GM12878 (cell line): ENCODE data around the gene KDSR. TPM values are rescaled to one million over a fixed set of nuclear protein-coding genes. Genes with fewer than 3 reads are reported as not detected.
A peak's percentile ranks its signal among the peaks of the same experiment; 100 is the strongest.

Experiments used
- ATAC-seq: fragments of 200-7000 bp; cut with Tn5 transposase; 3 replicates; pipeline ENCODE4 v1.9.1; 2020; ENCODE audit warnings: mild to moderate bottlenecking, moderate library complexity
- BruUV-seq: library from RNA; stranded (reverse); fragments of 400-500 nt; replicated peaks from 2 replicates; lab custom pipeline; 2021; lab: Mats Ljungman, UMichigan
- CTCF ChIA-PET: fragments of 300-600 bp; sonication (Branson Sonifier 250); formaldehyde crosslinking; extraction: SDS; loops from one replicate; lab custom pipeline; 2021; ENCODE audit warnings: inconsistent platforms; lab: Yijun Ruan, JAX
- POLR2A ChIA-PET: fragments of 350-600 bp; formaldehyde crosslinking; extraction: SDS; loops from one replicate; lab custom pipeline; 2021; ENCODE audit warnings: inconsistent platforms; lab: Charles Lee
- RAD21 ChIA-PET: fragments of 300-600 bp; sonication (Branson Sonifier 250); formaldehyde crosslinking; loops from one replicate; lab custom pipeline; 2023; ENCODE audit warnings: antibody characterized with exemption; ENCODE audit not compliant: unreplicated experiment; lab: Charles Lee
- SMC1A ChIA-PET: fragments of 300-600 bp; sonication (Branson Sonifier 250); formaldehyde crosslinking; loops from one replicate; lab custom pipeline; 2023; ENCODE audit not compliant: unreplicated experiment, uncharacterized antibody; lab: Charles Lee
- DNase-seq: peaks from one replicate; pipeline ENCODE4 v3.0.0-alpha.2; 2011; ENCODE audit warnings: low read depth, low spot score
- FAIRE-seq: peaks from 3 replicates; lab custom pipeline; 2011; peaks lifted over from hg19 to GRCh38; lab: Jason Lieb, UNC
- H2AFZ ChIP-seq: 2 replicates; pipeline ENCODE4 v1.6.0; 2011; ENCODE audit warnings: low read depth, low read length, control low read depth; ENCODE audit not compliant: control insufficient read depth
- H3K27ac ChIP-seq: 2 replicates; pipeline ENCODE4 v1.5.1; 2011; ENCODE audit warnings: control low read depth; ENCODE audit not compliant: control insufficient read depth, insufficient read depth
- H3K27me3 ChIP-seq, 2 experiments: replicated peaks in 1 of 2; 2 replicates each; pipeline versions ENCODE4 v1.6.0 to v1.6.1; 2011; ENCODE audit warnings: low read length in 1 of 2; ENCODE audit not compliant: control insufficient read depth in 2 of 2, insufficient read depth in 2 of 2
- H3K36me3 ChIP-seq, 2 experiments: 2 replicates each; pipeline ENCODE4 v1.5.1; 2011; ENCODE audit warnings: low read length in 1 of 2; ENCODE audit not compliant: control insufficient read depth in 2 of 2, insufficient read depth in 2 of 2
- H3K4me1 ChIP-seq: 2 replicates; pipeline ENCODE4 v1.6.1; 2011; ENCODE audit warnings: mild to moderate bottlenecking, low read length, moderate library complexity, mixed read lengths; ENCODE audit not compliant: control insufficient read depth, insufficient read depth
- H3K4me2 ChIP-seq: 2 replicates; pipeline ENCODE4 v1.6.0; 2011; ENCODE audit warnings: control low read depth; ENCODE audit not compliant: control insufficient read depth, insufficient read depth
- H3K4me3 ChIP-seq: fragments of 200-600 bp; sonication (generic); 2 replicates; pipeline ENCODE4 v1.5.1; 2016
- H3K79me2 ChIP-seq: 2 replicates; pipeline ENCODE4 v1.6.0; 2011; ENCODE audit warnings: low read length; ENCODE audit not compliant: control insufficient read depth, insufficient read depth
- H3K9ac ChIP-seq: 2 replicates; pipeline ENCODE4 v1.8.0; 2011; ENCODE audit warnings: low read length, control low read depth, mixed read lengths; ENCODE audit not compliant: control insufficient read depth, insufficient read depth
- H3K9me3 ChIP-seq: replicated peaks from 3 replicates; pipeline ENCODE4 v1.5.1; 2011; ENCODE audit warnings: mild to moderate bottlenecking, low read length; ENCODE audit not compliant: control insufficient read depth, insufficient read depth
- H4K20me1 ChIP-seq: 2 replicates; pipeline ENCODE4 v1.6.0; 2011; ENCODE audit not compliant: control insufficient read depth, insufficient read depth
- CBFB ChIP-seq: IDR thresholded peaks from 2 replicates; pipeline ENCODE4 v1.6.1; 2016; ENCODE audit warnings: antibody characterized with exemption, low read depth
- CREM ChIP-seq: IDR thresholded peaks from 2 replicates; pipeline ENCODE4 v1.6.1; 2014; ENCODE audit warnings: antibody characterized with exemption, low read depth
- HDAC2 ChIP-seq: fragments of 200-600 bp; sonication (generic); IDR thresholded peaks from 2 replicates; pipeline ENCODE4 v1.6.1; 2017
- IKZF1 ChIP-seq: fragments of 450-650 bp; conservative IDR thresholded peaks from 2 replicates; pipeline ENCODE4 v1.6.1; 2017; ENCODE audit warnings: antibody characterized with exemption, mild to moderate bottlenecking
- MEF2B ChIP-seq: fragments of 450-650 bp; IDR thresholded peaks from 2 replicates; pipeline ENCODE4 v1.6.1; 2018; ENCODE audit warnings: mild to moderate bottlenecking, moderate library complexity; ENCODE audit not compliant: partially characterized antibody, poor library complexity, severe bottlenecking
- MYB ChIP-seq: fragments of 150-350 bp; IDR thresholded peaks from 2 replicates; pipeline ENCODE4 v1.6.1; 2014; ENCODE audit warnings: mild to moderate bottlenecking, low read depth, low read length, borderline replicate concordance
- POLR2AphosphoS2 ChIP-seq: IDR thresholded peaks from 2 replicates; pipeline ENCODE4 v1.6.1; 2011; ENCODE audit warnings: low read depth, mild to moderate bottlenecking, low read length, improper control_type of control experiment, moderate library complexity
- RELA ChIP-seq: fragments of 450-650 bp; IDR thresholded peaks from 2 replicates; pipeline ENCODE4 v1.8.0; 2014; ENCODE audit warnings: borderline replicate concordance; ENCODE audit not compliant: partially characterized antibody
- SMC3 ChIP-seq: IDR thresholded peaks from 2 replicates; pipeline ENCODE4 v1.6.1; 2011; ENCODE audit warnings: low read length, improper control_type of control experiment, borderline replicate concordance
- TAF1 ChIP-seq: IDR thresholded peaks from 2 replicates; pipeline ENCODE4 v1.6.1; 2011; ENCODE audit warnings: mild to moderate bottlenecking, low read depth, low read length, borderline replicate concordance
- YY1 ChIP-seq: IDR thresholded peaks from 2 replicates; pipeline ENCODE4 v1.6.1; 2011; ENCODE audit warnings: low read depth, mild to moderate bottlenecking, low read length
- WGBS: methylation state at CpG from one replicate; pipeline ENCODE4 v1.1.6; 2016; ENCODE audit warnings: low lambda C conversion rate; ENCODE audit not compliant: insufficient replicate concordance, insufficient coverage; ENCODE audit errors: missing lambda C conversion rate; 5-methylcytosine and 5-hydroxymethylcytosine counted together
- in situ Hi-C: fragments of 300-500 bp; cut with MboI; formaldehyde crosslinking; loops from 9 replicates; pipeline ENCODE4 v1.14.3; 2018; ENCODE audit warnings: mixed read lengths
- intact Hi-C: fragments of 100-400 bp; cut with micrococcal nuclease; formaldehyde crosslinking; loops from one replicate; pipeline ENCODE4 v1.14.2; 2022; ENCODE audit not compliant: unreplicated experiment
- polyA plus RNA-seq, 11 experiments: library from polyadenylated mRNA; depleted of rRNA in 4 of 11; unstranded in 6 of 11; stranded (reverse) in 5 of 11; fragments of >200 nt; fragmentation: Nextera tagmentation in 4 of 11; fragmentation: Illumina TruSeq in 1 of 11; extraction: Ambion mirVana in 4 of 11; extraction: Trizol in 1 of 11; gene quantifications; 1 replicate in 1 of 11; 2 replicates in 10 of 11; pipeline versions ENCODE4 v1.2.1 to v1.2.3, GENCODE V29; 2011 to 2016; ENCODE audit warnings: inconsistent platforms in 2 of 11, missing spikeins in 2 of 11, low read depth in 1 of 11
- total RNA-seq, 4 experiments: library from RNA; depleted of rRNA in 3 of 4; stranded (reverse); fragments of >200 nt in 3 of 4; fragmentation: Illumina TruSeq in 1 of 4; extraction: Trizol in 1 of 4; gene quantifications; 2 replicates each; pipeline versions ENCODE4 v1.2.1 to v1.2.3, GENCODE V29; 2013 to 2021
- TF ChIP-seq, protein P1 (sequence below): IDR thresholded peaks from 2 replicates; pipeline ENCODE4 v1.6.1; 2011; ENCODE audit warnings: borderline replicate concordance, low read depth, mild to moderate bottlenecking, moderate library complexity, low read length; ENCODE audit not compliant: insufficient read depth, poor library complexity, severe bottlenecking
- TF ChIP-seq, protein P2 (sequence below): fragments of 450-650 bp; IDR thresholded peaks from 2 replicates; pipeline ENCODE4 v1.6.1; 2018; ENCODE audit warnings: borderline replicate concordance, mild to moderate bottlenecking; ENCODE audit not compliant: partially characterized antibody
- TF ChIP-seq, protein P3 (sequence below): IDR thresholded peaks from 2 replicates; pipeline ENCODE4 v1.6.1; 2011; ENCODE audit warnings: low read depth, mild to moderate bottlenecking, low read length, moderate library complexity, borderline replicate concordance; ENCODE audit errors: extremely low read depth

KDSR gene
- total and polyA plus RNA-seq, 10 of the 15 experiments (the other 5 are each of a cell fraction or from before 2014, with no cell fraction given), result 5.2 to 25.9 (median 14.3) TPM

DNA sequence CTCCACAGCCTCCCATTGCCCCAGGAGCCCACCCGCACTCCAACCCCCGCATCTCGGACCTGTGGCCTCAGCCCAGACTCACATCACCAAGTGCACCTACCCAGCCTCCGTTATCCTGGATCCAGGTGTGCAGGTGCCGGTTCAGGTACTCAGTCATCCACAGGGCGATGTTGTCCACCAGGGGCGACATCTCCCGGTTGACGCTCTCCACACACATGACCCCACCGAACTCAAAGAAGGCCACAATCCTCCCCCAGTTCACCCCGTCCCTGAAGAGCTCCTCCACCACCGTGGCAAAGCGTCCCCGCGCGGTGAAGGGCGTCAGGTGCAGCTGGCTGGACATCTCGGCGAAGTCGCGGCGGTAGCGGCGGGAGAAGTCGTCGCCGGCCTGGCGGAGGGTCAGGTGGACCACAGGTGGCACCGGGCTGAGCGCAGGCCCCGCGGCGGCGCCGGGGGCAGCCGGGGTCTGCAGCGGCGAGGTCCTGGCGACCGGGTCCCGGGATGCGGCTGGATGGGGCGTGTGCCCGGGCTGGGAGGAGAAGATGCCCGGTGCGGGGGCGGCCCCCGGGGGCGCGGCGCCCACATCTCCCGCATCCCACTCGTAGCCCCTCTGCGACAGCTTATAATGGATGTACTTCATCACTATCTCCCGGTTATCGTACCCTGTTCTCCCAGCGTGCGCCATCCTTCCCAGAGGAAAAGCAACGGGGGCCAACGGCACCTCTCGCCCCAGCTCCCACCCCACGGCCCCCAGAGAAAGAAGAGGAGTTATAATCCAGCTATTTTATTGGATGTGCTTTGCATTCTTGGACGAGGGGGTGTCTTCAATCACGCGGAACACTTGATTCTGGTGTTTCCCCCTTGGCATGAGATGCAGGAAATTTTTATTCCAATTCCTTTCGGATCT lies 48.8 kb downstream of the KDSR start:
- BruUV-seq, result no TSS peak
- in situ Hi-C loops, result loop anchor here (5.0 kb wide), 1 partner anchor 176 kb away; no protein-coding TSS in a partner anchor
- CTCF ChIA-PET, result interaction anchor here (0.6 to 3.8 kb wide), 41 partner anchors 9 to 301 kb away, joined by 3 to 95 read pairs (median 6); no protein-coding TSS in a partner anchor
- peak overlapping the region; percentile 88 for H3K4me2 ChIP-seq
- POLR2A ChIA-PET, result interaction anchor here (0.8 to 3.9 kb wide), 14 partner anchors 11 to 211 kb away, joined by 3 to 67 read pairs (median 5); no protein-coding TSS in a partner anchor
- peak overlapping the region; percentile 98 for H3K4me3 ChIP-seq
- no peaks in the 10 kb centered on the region for H3K9me3 ChIP-seq
- no peaks in the 10 kb centered on the region for H3K27me3 ChIP-seq
- H3K79me2 ChIP-seq, result peaks cover 77% of the 10 kb centered on the region
- peak overlapping the region; percentile 90 for H3K27ac ChIP-seq
- H3K36me3 ChIP-seq, result no peaks in the 10 kb centered on the region
- RAD21 ChIA-PET, result interaction anchor here (0.5 to 3.9 kb wide), 30 partner anchors 11 to 301 kb away, joined by 3 to 115 read pairs (median 6); no protein-coding TSS in a partner anchor
- no peaks in the 10 kb centered on the region for H4K20me1 ChIP-seq
- peaks cover 24% of the 10 kb centered on the region for H3K4me1 ChIP-seq
- H2AFZ ChIP-seq, result no peak overlapping the region
- 0% methylated on average over 57 of the region's 66 CpGs for WGBS
- intact Hi-C loops, result loop anchor here (1.0 to 2.0 kb wide), 3 partner anchors 63 to 163 kb away; no protein-coding TSS in a partner anchor
- peak overlapping the region; percentile 97 for H3K9ac ChIP-seq
- ATAC-seq, result peak; percentile 65
- no peak for FAIRE-seq
- SMC1A ChIA-PET, result interaction anchor here (0.6 to 3.9 kb wide), 41 partner anchors 11 to 301 kb away, joined by 3 to 55 read pairs (median 6); no protein-coding TSS in a partner anchor
- DNase-seq, result no peak
- peak; percentile 80 for TF ChIP-seq YY1
- peak; percentile 79 for TF ChIP-seq IKZF1
- TF ChIP-seq SMC3, result peak; percentile 85
- TF ChIP-seq CREM, result peak; percentile 53
- no peak for TF ChIP-seq HDAC2
- TF ChIP-seq MEF2B, result peak; percentile 28
- TF ChIP-seq, protein P1, sequence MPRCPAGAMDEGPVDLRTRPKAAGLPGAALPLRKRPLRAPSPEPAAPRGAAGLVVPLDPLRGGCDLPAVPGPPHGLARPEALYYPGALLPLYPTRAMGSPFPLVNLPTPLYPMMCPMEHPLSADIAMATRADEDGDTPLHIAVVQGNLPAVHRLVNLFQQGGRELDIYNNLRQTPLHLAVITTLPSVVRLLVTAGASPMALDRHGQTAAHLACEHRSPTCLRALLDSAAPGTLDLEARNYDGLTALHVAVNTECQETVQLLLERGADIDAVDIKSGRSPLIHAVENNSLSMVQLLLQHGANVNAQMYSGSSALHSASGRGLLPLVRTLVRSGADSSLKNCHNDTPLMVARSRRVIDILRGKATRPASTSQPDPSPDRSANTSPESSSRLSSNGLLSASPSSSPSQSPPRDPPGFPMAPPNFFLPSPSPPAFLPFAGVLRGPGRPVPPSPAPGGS, result no peak
- TF ChIP-seq, protein P2, sequence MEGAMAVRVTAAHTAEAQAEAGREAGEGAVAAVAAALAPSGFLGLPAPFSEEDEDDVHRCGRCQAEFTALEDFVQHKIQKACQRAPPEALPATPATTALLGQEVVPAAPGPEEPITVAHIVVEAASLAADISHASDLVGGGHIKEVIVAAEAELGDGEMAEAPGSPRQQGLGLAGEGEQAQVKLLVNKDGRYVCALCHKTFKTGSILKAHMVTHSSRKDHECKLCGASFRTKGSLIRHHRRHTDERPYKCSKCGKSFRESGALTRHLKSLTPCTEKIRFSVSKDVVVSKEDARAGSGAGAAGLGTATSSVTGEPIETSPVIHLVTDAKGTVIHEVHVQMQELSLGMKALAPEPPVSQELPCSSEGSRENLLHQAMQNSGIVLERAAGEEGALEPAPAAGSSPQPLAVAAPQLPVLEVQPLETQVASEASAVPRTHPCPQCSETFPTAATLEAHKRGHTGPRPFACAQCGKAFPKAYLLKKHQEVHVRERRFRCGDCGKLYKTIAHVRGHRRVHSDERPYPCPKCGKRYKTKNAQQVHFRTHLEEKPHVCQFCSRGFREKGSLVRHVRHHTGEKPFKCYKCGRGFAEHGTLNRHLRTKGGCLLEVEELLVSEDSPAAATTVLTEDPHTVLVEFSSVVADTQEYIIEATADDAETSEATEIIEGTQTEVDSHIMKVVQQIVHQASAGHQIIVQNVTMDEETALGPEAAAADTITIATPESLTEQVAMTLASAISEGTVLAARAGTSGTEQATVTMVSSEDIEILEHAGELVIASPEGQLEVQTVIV, result no peak
- peak; percentile 71 for TF ChIP-seq RELA
- no peak; the same call in none of the 2 replicates for TF ChIP-seq POLR2AphosphoS2
- TF ChIP-seq, protein P3, sequence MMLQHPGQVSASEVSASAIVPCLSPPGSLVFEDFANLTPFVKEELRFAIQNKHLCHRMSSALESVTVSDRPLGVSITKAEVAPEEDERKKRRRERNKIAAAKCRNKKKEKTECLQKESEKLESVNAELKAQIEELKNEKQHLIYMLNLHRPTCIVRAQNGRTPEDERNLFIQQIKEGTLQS, result no peak
- no peak for TF ChIP-seq CBFB
- 0 out of 2 replicates have a peak, but pooled peaks have one; percentile 31 for TF ChIP-seq MYB
- peak; percentile 47; the same call in 1 of the 2 replicates for TF ChIP-seq TAF1
